ENCODE data around the gene SLC25A51.

The SLC25A51 gene

GRCh38 chr9:37946971-37947370, 43.0 kb upstream of the SLC25A51 start:
- H3K36me3 ChIP-seq (ENCODE audit: control insufficient read depth, insufficient read depth, low read length): 0 out of 2 replicates have a peak, but pooled peaks cover 5% of the 10 kb centered on the region
- no peak for DNase-seq (ENCODE audit: low read depth, low spot score)
- no peaks in the 10 kb centered on the region for H3K27me3 ChIP-seq (ENCODE audit: control insufficient read depth, insufficient read depth, low read length)
- no peaks in the 10 kb centered on the region for H3K9me3 ChIP-seq (ENCODE audit: control insufficient read depth, insufficient read depth, low read length)
- H3K4me3 ChIP-seq (ENCODE audit: low read length): no peak overlapping the region
- no CpG with 5 or more reads among the region's 7 CpGs for WGBS (ENCODE audit: insufficient coverage, insufficient read length)
- no peak overlapping the region for H3K27ac ChIP-seq (ENCODE audit: low read length)
- peaks cover 9% of the 10 kb centered on the region for H3K4me1 ChIP-seq (ENCODE audit: control insufficient read depth, insufficient read depth, low read length)

GRCh38 chr9:37946041-37946440, 42.1 kb upstream of the SLC25A51 start:
- 0 out of 2 replicates have a peak, but pooled peaks cover 5% of the 10 kb centered on the region for H3K36me3 ChIP-seq (ENCODE audit: control insufficient read depth, insufficient read depth, low read length)
- no CpG with 5 or more reads among the region's 8 CpGs for WGBS (ENCODE audit: insufficient coverage, insufficient read length)

GRCh38 chr9:37944671-37945481, 40.9 kb upstream of the SLC25A51 start:
- peaks cover 9% of the 10 kb centered on the region for H3K4me1 ChIP-seq (ENCODE audit: control insufficient read depth, insufficient read depth, low read length)
- DNase-seq (ENCODE audit: low read depth, low spot score): no peak

More at GRCh38 chr9:37946041-37946440, 42.1 kb upstream of the SLC25A51 start:
- Histone ChIP-seq H3K27me3 (ENCODE audit: control insufficient read depth, insufficient read depth, low read length) (no peaks in the 10 kb centered on the region), H3K9me3 (ENCODE audit: control insufficient read depth, insufficient read depth, low read length) (no peaks in the 10 kb centered on the region), H3K4me3 (ENCODE audit: low read length) (no peak overlapping the region), H3K27ac (ENCODE audit: low read length) (no peak overlapping the region), H3K4me1 (ENCODE audit: control insufficient read depth, insufficient read depth, low read length) (peaks cover 9% of the 10 kb centered on the region)
- no peak for DNase-seq (ENCODE audit: low read depth, low spot score)

GRCh38 chr9:37944266-37944650, 40.3 kb upstream of the SLC25A51 start:
- no CpG with 5 or more reads among the region's 7 CpGs for WGBS (ENCODE audit: insufficient coverage, insufficient read length)

More at GRCh38 chr9:37944671-37945481, 40.9 kb upstream of the SLC25A51 start:
- Histone ChIP-seq H3K9me3 (ENCODE audit: control insufficient read depth, insufficient read depth, low read length) (no peaks in the 10 kb centered on the region), H3K4me3 (ENCODE audit: low read length) (no peak overlapping the region), H3K27me3 (ENCODE audit: control insufficient read depth, insufficient read depth, low read length) (no peaks in the 10 kb centered on the region), H3K27ac (ENCODE audit: low read length) (no peak overlapping the region), H3K36me3 (ENCODE audit: control insufficient read depth, insufficient read depth, low read length) (0 out of 2 replicates have a peak, but pooled peaks cover 5% of the 10 kb centered on the region)
- no CpG with 5 or more reads among the region's 9 CpGs for WGBS (ENCODE audit: insufficient coverage, insufficient read length)

GRCh38 chr9:37943345-37944265, 39.7 kb upstream of the SLC25A51 start:
- Histone ChIP-seq H3K4me1 (ENCODE audit: control insufficient read depth, insufficient read depth, low read length) (peaks cover 9% of the 10 kb centered on the region), H3K27me3 (ENCODE audit: control insufficient read depth, insufficient read depth, low read length) (no peaks in the 10 kb centered on the region), H3K9me3 (ENCODE audit: control insufficient read depth, insufficient read depth, low read length) (no peaks in the 10 kb centered on the region), H3K4me3 (ENCODE audit: low read length) (no peak overlapping the region), H3K27ac (ENCODE audit: low read length) (no peak overlapping the region), H3K36me3 (ENCODE audit: control insufficient read depth, insufficient read depth, low read length) (0 out of 2 replicates have a peak, but pooled peaks cover 5% of the 10 kb centered on the region)
- no CpG with 5 or more reads among the region's 12 CpGs for WGBS (ENCODE audit: insufficient coverage, insufficient read length)
- no peak for DNase-seq (ENCODE audit: low read depth, low spot score)

More at GRCh38 chr9:37944266-37944650, 40.3 kb upstream of the SLC25A51 start:
- no peak for DNase-seq (ENCODE audit: low read depth, low spot score)
- H3K27ac ChIP-seq (ENCODE audit: low read length): no peak overlapping the region
- H3K4me3 ChIP-seq (ENCODE audit: low read length): no peak overlapping the region
- H3K4me1 ChIP-seq (ENCODE audit: control insufficient read depth, insufficient read depth, low read length): peaks cover 9% of the 10 kb centered on the region
- 0 out of 2 replicates have a peak, but pooled peaks cover 5% of the 10 kb centered on the region for H3K36me3 ChIP-seq (ENCODE audit: control insufficient read depth, insufficient read depth, low read length)
- no peaks in the 10 kb centered on the region for H3K27me3 ChIP-seq (ENCODE audit: control insufficient read depth, insufficient read depth, low read length)
- H3K9me3 ChIP-seq (ENCODE audit: control insufficient read depth, insufficient read depth, low read length): no peaks in the 10 kb centered on the region

GRCh38 chr9:37942621-37943344, 38.9 kb upstream of the SLC25A51 start:
- Histone ChIP-seq H3K27ac (ENCODE audit: low read length) (no peak overlapping the region), H3K36me3 (ENCODE audit: control insufficient read depth, insufficient read depth, low read length) (0 out of 2 replicates have a peak, but pooled peaks cover 5% of the 10 kb centered on the region), H3K4me1 (ENCODE audit: control insufficient read depth, insufficient read depth, low read length) (peaks cover 10% of the 10 kb centered on the region), H3K4me3 (ENCODE audit: low read length) (no peak overlapping the region), H3K9me3 (ENCODE audit: control insufficient read depth, insufficient read depth, low read length) (no peaks in the 10 kb centered on the region), H3K27me3 (ENCODE audit: control insufficient read depth, insufficient read depth, low read length) (no peaks in the 10 kb centered on the region)
- DNase-seq (ENCODE audit: low read depth, low spot score): no peak
- no CpG with 5 or more reads among the region's 12 CpGs for WGBS (ENCODE audit: insufficient coverage, insufficient read length)

- H3K27ac ChIP-seq (ENCODE audit: low read length): no peak overlapping the region
- no CpG with 5 or more reads among the region's 2 CpGs for WGBS (ENCODE audit: insufficient coverage, insufficient read length)
- no peaks in the 10 kb centered on the region for H3K9me3 ChIP-seq (ENCODE audit: control insufficient read depth, insufficient read depth, low read length)
- H3K4me1 ChIP-seq (ENCODE audit: control insufficient read depth, insufficient read depth, low read length): peaks cover 10% of the 10 kb centered on the region
- H3K4me3 ChIP-seq (ENCODE audit: low read length): no peak overlapping the region
- no peak for DNase-seq (ENCODE audit: low read depth, low spot score)
- H3K27me3 ChIP-seq (ENCODE audit: control insufficient read depth, insufficient read depth, low read length): no peaks in the 10 kb centered on the region
- H3K36me3 ChIP-seq (ENCODE audit: control insufficient read depth, insufficient read depth, low read length): 0 out of 2 replicates have a peak, but pooled peaks cover 4% of the 10 kb centered on the region
Measured at GRCh38 chr9:37941253-37941652, 37.3 kb upstream of the SLC25A51 start.

GRCh38 chr9:37939575-37940095, 35.7 kb upstream of the SLC25A51 start:
- WGBS (ENCODE audit: insufficient coverage, insufficient read length): no CpG with 5 or more reads among the region's 6 CpGs

GRCh38 chr9:37938121-37938891, 34.4 kb upstream of the SLC25A51 start:
- Histone ChIP-seq H3K27ac (ENCODE audit: low read length) (no peak overlapping the region), H3K9me3 (ENCODE audit: control insufficient read depth, insufficient read depth, low read length) (no peaks in the 10 kb centered on the region), H3K27me3 (ENCODE audit: control insufficient read depth, insufficient read depth, low read length) (no peaks in the 10 kb centered on the region), H3K4me3 (ENCODE audit: low read length) (no peak overlapping the region), H3K4me1 (ENCODE audit: control insufficient read depth, insufficient read depth, low read length) (peaks cover 1% of the 10 kb centered on the region; the same call in 1 of the 2 replicates), H3K36me3 (ENCODE audit: control insufficient read depth, insufficient read depth, low read length) (no peaks in the 10 kb centered on the region)
- no peak for DNase-seq (ENCODE audit: low read depth, low spot score)
- WGBS (ENCODE audit: insufficient coverage, insufficient read length): no CpG with 5 or more reads among the region's 22 CpGs

More at GRCh38 chr9:37939575-37940095, 35.7 kb upstream of the SLC25A51 start:
- DNase-seq (ENCODE audit: low read depth, low spot score): no peak
- H3K4me1 ChIP-seq (ENCODE audit: control insufficient read depth, insufficient read depth, low read length): peaks cover 6% of the 10 kb centered on the region
- H3K27me3 ChIP-seq (ENCODE audit: control insufficient read depth, insufficient read depth, low read length): no peaks in the 10 kb centered on the region
- H3K36me3 ChIP-seq (ENCODE audit: control insufficient read depth, insufficient read depth, low read length): no peaks in the 10 kb centered on the region
- no peak overlapping the region for H3K4me3 ChIP-seq (ENCODE audit: low read length)
- H3K27ac ChIP-seq (ENCODE audit: low read length): no peak overlapping the region
- no peaks in the 10 kb centered on the region for H3K9me3 ChIP-seq (ENCODE audit: control insufficient read depth, insufficient read depth, low read length)

Data from iPS DF 6.9 (cell line).